NCI-H2107 (cell line): ENCODE data around the gene ARMH3.
"Not testable (repeated sequence)": the region's sequence is repeated elsewhere in the genome, so short reads cannot be mapped to it uniquely, and the experiment has no call there.

ENCODE experiments used
- DNase-seq: peaks from one replicate; lab custom pipeline; 2025; lab: John Stamatoyannopoulos, UW

ARMH3 gene

DNA sequence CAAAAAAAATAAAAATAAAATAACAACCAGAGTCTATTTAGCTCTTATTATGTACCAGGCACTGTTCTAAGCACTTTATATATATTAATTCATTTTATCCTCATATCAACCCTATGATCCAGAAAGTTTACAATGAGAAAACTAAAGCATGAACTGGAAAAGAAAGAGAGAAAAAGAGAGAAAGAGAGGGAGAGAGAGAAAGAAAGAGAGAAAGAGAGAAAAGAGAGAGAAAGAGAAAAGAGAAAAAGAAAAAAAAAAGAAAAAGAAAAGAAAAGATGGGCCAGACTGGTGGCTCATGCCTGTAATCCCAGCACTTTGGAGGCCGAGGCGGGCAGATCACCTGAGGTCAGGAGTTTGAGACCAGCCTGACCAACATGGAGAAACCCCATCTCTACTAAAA, 9.9 kb downstream of the ARMH3 start:
- no peak for DNase-seq

DNA sequence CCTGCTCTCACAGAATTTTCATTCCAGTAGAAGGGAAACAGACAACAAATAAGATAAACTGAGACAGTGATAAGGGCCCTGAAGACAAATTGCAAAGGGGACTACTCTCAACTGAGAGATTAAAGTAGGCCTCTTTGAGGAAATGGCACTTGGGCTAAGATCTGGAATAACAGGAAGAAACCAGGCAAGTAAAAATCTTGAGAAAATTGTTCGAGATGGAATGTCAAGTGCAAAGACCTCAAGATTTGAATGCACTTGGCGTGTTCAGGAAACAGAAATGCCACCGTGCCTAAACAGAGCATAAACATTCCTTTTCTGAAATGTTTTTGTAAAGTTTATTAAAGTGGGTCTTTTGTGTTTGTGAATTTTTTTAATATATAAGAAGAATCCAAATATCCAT, 10.7 kb downstream of the ARMH3 start:
- DNase-seq: no peak

DNA sequence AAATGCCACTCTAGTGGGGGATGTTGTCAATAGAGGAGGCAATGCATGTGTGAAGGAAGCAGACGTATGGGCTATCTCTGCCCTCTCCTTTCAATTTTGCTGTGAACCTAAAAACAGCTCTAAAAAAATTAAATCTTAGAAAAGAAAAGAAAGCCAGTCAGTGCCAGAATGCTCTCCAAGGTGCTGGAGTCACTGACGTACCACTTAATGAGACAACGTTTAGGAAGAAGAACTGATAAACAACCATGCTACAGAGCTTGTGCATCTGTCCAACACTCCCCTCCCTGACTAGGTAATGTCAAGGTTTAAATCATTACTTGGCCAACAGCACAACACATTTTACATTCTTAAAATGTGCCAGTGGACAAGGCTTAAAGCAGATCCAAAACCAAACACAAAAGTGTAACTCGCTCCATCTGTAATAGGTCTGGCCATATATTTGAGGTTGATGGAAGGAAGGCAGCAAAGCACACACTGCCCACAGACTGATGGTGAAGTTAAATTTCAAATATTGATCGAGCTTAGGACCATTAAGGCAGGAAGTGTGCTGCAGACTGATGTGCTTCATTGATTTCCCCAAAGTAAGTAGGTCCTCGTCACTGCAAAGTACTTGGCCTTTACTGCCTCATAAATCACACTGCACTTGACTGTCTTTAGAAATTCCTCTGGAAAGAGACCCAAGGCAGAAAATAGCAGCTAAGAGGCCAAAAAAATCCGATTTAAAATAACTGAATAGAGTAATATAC, 15.5 kb downstream of the ARMH3 start:
- no peak for DNase-seq

DNA sequence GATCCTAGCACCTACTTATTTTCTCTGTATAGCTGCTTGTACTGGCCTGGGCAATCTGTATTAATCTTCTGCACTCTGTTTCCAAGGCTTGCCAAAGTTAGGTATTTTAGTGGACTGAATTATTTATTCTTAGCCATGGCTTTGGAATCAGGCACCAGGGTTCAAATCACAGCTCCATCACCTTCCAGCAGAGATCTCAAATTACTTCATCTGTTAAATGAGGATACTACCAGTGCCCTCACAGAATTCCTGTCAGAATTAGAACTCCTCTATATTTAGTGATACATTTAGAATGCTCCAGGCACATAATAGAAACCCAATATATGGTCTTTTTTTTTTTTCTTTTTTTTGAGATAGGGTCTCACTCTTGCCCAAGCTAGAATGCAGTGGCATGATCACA, 17.6 kb downstream of the ARMH3 start:
- no peak for DNase-seq

DNA sequence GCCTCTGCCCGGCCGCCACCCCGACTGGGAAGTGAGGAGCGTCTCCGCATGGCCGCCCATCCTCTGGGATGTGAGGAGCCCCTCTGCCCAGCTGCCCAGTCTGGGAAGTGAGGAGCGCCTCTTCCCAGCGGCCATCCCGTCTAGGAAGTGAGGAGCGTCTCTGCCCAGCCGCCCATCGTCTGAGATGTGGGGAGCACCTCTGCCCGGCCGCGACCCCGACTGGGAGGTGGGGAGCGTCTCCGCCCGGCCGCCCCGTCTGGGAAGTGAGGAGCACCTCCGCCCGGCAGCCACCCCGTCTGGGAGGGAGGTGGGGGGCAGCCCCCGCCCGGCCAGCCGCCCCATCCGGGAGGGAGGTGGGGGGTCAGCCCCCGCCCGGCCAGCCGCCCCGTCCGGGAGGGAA, 20.2 kb downstream of the ARMH3 start:
- DNase-seq: not testable (repeated sequence)

DNA sequence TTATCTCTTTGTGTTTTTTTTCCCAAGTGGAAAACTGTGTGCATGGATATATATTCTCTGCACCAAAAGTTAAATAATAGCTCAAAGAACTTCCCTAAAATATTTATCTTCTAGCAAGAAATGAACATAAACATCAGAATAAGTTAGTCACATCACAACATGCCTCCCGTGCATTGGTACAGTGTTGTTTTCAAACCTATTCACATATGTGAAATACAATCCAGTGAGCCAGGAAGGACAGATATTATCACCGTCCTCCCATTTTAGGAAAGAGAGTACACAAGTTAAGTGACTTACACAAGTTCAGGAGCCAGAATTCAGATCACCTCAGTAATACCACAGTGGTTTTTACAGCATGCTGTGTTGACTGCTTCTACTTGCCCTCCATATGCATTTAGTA, 22.2 kb downstream of the ARMH3 start:
- no peak for DNase-seq

DNA sequence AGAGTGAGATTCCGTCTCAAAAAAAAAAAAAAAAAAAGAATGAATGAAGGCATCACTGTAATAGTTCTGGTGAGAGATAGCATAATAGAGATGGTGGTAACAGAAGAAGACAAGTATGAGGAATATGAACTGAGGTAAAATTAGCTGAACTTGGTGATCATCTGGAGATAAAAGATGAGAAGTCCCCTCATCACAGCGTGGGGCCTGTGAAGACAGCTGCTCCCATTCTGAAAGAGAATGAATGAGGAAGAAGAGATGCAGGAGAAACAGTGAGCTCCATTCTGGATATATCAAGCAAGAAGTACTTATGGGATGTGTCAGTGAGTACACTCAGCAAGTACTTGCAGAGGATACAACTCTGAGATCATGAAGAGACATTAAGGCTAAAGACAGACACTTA, 28.7 kb downstream of the ARMH3 start:
- no peak for DNase-seq

DNA sequence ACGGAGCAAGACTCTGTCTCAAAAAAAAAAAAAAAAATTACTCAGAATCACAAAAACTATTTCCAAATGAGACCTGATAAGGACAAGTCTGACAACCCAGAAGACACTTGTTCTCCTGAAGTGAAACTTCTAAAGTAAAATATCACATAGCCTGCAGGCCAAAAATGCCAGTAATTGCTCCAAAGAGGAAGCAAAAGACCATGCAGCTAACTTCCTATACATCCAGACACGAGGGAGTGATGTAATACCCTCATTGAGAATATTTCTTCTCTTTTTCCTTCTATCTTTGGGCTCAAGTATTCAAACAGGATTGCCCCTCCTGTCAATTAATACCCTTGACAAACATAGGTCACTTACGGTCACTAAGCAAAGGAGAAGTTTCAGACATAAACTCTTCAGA, 31.2 kb downstream of the ARMH3 start:
- DNase-seq: no peak

DNA sequence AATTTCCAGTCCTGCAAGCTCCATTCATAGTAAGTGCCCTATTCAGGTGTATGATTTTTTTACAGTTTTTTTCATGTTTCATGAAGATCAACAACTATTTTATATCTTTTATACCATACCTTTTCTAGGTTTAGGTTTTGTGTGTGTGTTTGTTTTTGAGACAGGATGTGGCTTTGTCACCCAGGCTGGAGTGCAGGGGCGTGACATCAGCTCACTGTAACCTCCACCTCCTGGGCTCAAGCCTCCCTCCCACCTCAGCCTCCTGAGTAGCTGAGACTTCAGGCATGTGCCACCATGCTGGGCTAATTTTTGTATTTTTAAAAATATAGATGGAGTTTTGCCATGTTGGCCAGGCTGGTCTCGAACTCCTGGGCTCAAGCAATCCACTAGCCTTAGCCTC, 35.0 kb downstream of the ARMH3 start:
- DNase-seq: no peak

DNA sequence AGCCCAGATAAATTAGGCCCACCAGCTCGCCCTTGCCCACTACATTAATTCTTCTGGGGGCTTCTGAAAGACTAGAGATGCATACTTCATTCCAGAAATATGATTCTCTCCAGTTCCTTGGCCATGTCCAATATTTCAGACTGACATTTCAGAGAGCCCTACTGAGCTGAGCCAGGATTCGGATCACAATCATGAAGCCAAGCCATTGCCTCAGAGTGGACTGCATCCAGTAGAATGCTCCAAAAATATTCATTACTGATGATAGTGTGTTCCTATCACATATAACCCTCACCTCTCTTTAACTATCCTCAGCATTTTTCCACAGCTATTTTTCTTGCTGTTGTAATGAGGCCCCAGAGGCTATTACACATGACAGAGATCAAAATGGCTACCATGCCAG, 38.7 kb downstream of the ARMH3 start:
- DNase-seq: no peak

DNA sequence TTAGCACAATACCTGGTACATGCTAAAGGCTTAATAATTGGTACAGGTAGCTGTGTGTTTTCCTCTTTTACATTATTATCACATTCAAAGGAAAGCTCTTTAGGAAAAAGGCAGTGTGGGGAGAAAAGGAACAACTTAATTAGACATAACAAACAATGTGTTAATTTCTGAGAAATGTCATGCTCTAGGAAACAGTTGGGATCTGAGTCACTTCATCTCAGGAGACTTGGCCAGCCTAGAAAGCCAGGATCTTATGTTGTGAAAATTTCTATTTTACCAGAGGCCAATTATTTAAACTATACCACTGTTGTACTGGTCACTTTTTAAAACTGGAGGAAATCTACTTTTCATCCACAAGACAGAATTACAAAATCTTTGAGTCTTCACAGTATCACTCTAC, 39.6 kb downstream of the ARMH3 start:
- no peak for DNase-seq

DNA sequence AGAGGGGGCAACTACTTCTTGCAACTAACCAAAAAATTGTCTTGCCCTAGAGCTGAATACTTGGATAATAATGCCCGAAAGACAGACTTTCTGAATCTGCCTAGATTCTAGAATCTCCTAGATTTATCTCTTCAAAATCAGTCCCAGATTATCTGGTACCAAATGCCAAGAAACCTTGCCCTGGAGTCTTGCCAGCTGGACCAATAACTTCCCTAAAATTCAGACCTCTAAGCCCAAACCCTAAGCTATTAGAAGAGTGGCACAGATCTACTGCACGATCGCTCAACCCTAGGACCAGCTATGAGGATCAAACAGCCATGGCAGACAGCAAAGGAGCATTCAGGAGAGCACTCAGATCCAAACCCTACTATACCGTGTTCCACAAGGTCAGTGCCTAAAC, 45.0 kb downstream of the ARMH3 start:
- DNase-seq: no peak

DNA sequence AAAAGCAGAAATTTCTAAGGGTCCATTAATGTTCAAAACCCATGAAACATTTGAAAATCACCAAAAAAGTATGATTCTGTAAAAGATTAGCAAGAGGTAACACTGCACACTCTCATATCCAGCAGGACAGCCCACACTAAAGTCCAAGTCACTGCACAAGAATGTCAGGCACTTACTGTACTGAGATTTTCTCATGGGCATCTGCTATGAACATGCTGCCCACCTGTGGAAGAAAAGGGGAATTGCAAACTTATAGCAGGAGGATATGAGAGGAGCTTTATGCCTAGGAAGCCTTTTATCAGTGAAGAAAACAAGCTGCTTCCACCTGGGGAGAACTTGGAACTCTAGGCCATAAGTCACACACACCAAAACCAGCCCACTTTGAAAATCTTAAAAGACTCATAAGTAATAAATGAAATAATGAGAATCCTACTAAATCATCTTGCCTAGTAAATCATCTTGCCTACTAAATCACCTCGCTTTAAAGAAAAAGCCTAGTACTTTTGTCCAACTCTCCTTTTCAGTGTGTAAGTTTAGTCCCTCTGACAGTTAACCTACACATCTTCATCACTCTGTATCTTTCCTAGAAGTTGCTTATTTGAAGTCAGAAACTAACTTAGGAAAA, 46.1 kb downstream of the ARMH3 start:
- peak; percentile 49 for DNase-seq

DNA sequence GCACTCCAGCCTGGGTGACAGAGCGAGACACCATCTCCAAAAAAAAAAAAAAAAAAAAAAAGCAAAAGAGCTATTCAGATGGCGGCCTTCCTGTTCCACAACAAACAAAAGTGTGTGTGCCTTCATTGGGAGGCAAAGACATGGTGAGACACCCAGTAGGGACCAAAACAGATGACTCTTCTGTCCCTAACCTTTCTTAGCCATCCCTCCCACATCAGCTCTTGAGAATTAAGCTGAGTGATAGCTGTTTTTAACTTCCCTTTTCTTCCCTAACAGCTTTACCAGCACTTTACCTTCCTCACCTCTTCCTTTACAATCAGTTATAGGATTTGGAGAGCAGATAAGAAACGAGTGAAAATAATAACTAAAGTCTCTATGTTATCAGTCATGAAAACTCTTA, 48.2 kb downstream of the ARMH3 start:
- no peak for DNase-seq

DNA sequence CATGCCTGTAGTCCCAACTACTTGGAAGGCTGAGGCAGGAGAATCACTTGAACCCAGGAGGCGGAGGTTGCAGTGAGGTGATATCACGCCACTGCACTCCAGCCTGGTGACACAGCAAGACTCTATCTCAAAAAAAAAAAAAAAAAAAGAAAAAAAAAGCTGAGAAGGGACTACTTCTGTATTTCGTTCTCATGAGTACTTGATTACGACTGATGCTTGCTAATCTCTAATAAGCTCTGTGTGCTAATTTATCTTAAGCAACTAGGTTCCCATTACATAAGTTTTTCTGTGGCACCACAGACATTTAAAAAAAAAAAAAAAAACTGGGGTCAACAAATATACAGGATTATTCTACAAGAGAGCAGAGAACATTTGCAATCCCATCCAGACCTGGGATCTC, 48.9 kb downstream of the ARMH3 start:
- DNase-seq: not testable (repeated sequence)

DNA sequence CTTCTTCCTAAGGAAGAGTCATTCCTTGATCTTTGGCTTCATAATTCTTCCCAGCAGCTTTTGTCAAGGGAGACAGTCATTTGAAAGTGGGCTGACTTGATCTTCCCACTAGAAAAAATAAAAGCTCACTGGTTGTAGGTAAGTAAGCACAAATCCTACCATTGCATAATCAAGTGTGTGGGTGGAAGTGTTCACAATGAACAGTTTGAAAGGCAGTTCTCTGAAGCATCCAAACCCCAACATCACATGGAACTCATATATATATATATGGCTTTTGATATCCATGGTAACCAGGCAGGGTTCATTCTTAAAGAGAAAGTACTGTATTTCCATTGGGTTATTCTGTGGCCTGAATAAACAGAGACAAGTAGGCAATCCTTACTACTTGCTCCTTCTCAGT, 51.6 kb downstream of the ARMH3 start:
- no peak for DNase-seq

DNA sequence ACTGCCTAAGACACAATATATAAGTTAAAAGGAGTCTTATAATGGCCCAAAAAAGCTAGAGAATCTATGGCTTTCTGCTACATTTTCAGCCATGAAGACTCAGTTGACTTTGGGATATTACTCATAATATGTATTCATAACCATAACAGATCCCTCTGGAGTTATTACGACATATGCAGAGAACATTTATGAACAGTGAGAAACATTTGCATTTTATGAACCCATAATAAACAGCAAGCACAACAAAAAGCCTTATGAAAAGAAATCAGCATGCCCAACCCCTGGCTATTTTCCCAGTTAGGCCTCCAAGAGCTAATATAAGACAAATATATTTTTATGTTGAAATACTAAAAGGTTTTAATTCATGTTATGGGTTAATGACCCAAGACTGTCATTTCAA, 52.4 kb downstream of the ARMH3 start:
- DNase-seq: no peak

DNA sequence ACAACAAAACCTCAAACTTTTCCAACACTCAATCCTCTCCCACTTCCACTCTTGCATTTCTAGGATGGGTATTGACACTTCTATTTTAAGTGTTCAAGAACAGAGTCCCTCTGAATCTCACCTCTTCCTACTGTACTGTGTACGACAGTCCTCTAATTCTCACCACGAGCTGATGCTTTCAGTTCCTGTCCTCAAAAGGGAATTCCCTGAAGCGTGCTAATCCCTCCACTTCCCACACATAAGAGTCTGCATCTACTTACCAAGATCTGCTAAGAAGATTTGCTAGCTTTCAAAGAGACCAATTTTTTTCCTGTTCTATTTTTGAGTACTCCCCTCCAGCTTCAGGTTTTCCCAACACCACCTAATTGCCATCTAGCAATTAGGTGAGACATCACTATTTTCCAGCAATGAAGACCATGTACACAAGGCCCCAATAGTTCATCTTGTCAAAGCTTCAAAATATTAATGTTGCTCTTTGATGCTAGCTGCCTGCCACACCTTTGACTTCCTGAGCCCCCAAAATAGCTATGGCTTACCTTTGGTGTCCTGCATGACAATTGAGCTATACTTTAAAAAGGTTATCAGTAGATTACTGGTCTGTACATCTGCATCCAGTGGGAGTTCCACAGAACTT, 54.4 kb downstream of the ARMH3 start:
- no peak for DNase-seq

DNA sequence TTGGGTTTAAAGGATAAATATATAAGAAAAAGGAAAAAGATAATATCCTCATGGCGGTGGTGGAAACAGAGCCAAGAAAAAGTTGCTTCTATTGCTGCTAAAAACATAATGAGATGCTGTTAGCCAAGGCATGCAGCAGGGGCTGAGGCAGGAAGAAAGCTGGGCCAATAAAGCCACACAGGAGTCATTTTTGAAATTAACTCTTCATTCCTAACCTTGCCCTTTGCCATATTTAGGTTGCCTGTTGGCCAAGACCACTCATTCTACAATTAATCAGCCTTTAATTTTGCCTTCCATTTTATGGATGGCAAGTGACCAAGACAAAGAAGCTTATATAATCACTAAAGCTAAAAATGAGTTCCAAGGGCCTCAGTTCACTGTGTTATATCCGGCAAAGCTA, 58.2 kb downstream of the ARMH3 start:
- DNase-seq: no peak

DNA sequence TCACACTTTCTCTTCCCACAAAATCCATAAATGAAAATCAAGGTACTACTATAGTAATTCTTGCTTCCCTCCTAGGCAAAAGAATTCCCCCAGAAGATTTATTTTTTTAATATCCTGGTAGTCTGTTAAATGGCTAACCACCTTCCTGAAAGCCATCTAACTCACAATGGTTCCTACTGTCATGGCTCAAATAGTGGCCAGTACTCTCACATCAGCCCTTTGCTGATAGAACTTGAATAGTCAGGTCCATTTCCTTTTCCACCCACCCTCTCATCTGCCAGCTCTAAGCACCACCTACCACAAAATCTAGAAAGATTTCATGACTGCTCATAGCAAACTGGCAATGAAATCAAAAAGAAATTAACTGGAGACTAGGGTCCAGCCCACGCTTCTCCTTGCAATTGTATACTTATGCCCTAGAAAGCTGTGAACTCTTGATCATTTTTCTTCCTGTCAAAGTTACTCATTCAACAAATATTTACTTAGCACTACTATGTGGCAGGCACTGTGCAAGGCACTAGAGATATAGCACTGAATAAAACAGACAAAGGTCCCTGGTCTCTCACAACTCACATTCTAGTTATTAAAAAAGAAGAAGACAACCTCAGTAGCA, 60.4 kb downstream of the ARMH3 start:
- no peak for DNase-seq

DNA sequence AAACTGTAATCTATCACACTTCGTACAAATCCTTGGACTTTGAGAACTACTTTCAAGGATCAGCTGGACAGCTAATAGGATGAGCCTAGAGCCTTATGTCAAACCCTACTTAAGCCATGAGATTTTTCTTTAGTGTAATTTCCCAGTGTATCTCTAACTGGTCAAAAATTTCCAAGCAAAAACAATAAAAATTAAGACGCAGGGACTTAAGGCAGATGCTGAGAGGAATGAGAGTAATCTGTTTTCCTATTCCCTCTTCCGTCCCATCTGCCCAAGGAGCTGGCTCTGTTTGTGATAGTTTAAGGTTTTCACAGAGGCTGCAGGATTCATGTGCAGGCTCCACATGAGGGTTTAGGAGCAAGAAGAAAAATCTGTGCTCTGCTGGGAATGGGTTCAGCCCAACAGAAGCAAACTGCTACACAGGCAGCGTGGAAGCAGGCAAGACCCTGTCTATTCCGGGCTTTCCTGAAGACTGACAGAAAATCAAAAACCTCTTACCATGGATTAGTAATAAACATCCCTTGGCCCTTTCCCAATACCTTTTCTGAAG, 62.2 kb downstream of the ARMH3 start:
- no peak for DNase-seq

DNA sequence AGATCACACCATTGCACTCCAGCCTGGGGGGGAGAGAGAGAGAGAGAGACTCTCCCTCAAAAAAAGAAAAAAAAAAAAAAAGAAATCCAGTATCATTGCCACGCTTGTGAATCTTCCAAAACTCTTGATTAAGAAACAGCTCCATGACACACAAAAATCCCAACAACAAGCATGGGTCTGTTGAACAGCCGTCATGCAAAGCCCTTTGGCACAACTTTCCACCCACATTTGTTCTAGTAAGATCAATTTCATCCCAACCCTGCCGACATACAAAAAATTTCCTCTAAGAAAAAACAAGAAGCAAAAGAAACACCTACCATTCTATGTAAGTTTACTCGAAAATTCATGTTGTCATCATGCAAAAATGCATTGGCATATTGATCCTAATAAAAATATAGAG, 62.8 kb downstream of the ARMH3 start:
- DNase-seq: no peak

DNA sequence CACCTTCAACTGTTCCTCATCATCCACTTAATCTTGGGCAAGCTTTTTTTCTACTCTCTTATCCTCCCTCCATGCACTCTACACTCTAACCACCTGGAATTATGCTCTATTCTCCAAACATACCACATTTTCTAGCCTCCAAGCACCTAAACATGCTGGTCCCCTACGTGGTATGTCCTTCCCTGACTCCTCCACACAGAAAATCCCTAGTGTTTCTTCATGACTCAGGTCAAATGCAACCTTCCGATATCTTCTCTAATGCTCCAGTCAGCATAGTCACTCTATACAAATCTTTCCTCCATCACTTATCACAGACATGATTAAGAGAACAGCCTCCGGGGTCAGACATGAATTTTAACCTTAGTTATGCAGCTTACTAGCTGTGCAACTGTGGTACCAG, 68.8 kb downstream of the ARMH3 start:
- no peak for DNase-seq
